Stomach smooth muscle (tissue), 2 donors: ENCODE measurements around the gene SLC15A4.
A peak's percentile ranks its signal among the peaks of the same experiment; 100 is the strongest.
"Not testable (repeated sequence)": the region's sequence is repeated elsewhere in the genome, so short reads cannot be mapped to it uniquely, and the experiment has no call there.

ENCODE experiments used
- H3K27ac ChIP-seq: one replicate; pipeline ENCODE4 v1.7.0; 2013; ENCODE audit warnings: mild to moderate bottlenecking, low read length, inconsistent platforms
- H3K27me3 ChIP-seq, 2 donors: one replicate each; pipeline ENCODE4 v1.7.0; 2013; ENCODE audit warnings: low read length in 2 of 2; ENCODE audit not compliant: insufficient read depth in 2 of 2, control insufficient read depth in 1 of 2
- H3K36me3 ChIP-seq, 2 donors: one replicate each; pipeline ENCODE4 v1.7.0; 2013; ENCODE audit warnings: low read length in 2 of 2; ENCODE audit not compliant: control insufficient read depth in 2 of 2, insufficient read depth in 2 of 2
- H3K4me1 ChIP-seq: one replicate; pipeline ENCODE4 v1.7.0; 2013; ENCODE audit warnings: low read length; ENCODE audit not compliant: control insufficient read depth, insufficient read depth
- H3K4me3 ChIP-seq, 2 donors: one replicate each; pipeline ENCODE4 v1.7.0; 2013; ENCODE audit warnings: low read length in 2 of 2
- H3K9ac ChIP-seq, 2 donors: one replicate each; pipeline ENCODE4 v1.7.0; 2013; ENCODE audit warnings: low read length in 2 of 2, mild to moderate bottlenecking in 1 of 2
- H3K9me3 ChIP-seq, 2 donors: one replicate each; pipeline ENCODE4 v1.7.0; 2013; ENCODE audit warnings: low read length in 2 of 2; ENCODE audit not compliant: control insufficient read depth in 2 of 2
- donor health status: healthy.
- donor health status: Pancreatic carcinoma.

Gene SLC15A4

DNA sequence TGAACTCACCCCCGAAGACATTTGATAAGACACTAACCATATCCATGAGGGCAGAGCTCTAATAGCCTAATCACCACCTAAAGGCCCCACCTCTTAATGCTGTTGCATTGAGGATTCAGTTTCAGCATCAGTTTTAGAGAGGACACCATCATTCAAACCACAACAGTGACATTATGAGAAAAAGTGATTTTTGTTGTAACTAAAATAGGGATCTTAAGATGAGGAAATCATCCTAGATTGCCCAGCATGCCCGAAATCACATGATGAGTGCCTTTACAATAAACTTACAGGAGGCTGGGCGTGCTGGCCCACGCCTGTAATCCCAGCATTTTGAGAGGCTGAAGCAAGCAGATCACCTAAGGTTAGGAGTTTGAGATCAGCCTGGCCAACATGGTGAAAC is 19.8 kb upstream of the SLC15A4 start:
- peaks cover 0 to 6% of the 10 kb centered on the region in 2 donors for H3K9me3 ChIP-seq
- H3K27me3 ChIP-seq: no peaks in the 10 kb centered on the region
- no peak overlapping the region for H3K27ac ChIP-seq
- H3K9ac ChIP-seq: no peak overlapping the region
- no peaks in the 10 kb centered on the region for H3K36me3 ChIP-seq
- no peaks in the 10 kb centered on the region for H3K4me1 ChIP-seq
- no peak overlapping the region for H3K4me3 ChIP-seq

DNA sequence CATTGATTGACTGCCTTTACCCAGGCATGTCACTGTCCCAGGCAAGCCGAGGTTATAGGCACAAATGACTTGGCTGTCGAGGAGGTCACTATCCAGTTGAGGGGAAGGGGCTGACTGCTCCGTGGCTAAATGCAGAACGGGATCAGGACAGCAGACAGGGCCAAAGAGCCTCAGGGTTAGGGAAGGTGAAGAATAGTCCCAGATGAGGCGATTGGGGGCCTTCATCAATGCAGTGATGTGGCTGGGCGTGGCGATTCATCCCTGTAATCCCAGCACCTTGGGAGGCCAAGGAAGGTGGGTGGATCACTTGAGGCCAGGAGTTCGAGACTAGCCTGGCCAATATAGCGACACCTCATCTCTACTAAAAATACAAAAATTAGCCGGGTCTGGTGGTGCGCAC is 18.8 kb upstream of the SLC15A4 start:
- H3K4me1 ChIP-seq: no peaks in the 10 kb centered on the region
- peaks cover 0 to 6% of the 10 kb centered on the region in 2 donors for H3K9me3 ChIP-seq
- no peak overlapping the region for H3K4me3 ChIP-seq
- H3K36me3 ChIP-seq: no peaks in the 10 kb centered on the region
- H3K27me3 ChIP-seq: no peaks in the 10 kb centered on the region
- H3K9ac ChIP-seq: no peak overlapping the region
- no peak overlapping the region for H3K27ac ChIP-seq

DNA sequence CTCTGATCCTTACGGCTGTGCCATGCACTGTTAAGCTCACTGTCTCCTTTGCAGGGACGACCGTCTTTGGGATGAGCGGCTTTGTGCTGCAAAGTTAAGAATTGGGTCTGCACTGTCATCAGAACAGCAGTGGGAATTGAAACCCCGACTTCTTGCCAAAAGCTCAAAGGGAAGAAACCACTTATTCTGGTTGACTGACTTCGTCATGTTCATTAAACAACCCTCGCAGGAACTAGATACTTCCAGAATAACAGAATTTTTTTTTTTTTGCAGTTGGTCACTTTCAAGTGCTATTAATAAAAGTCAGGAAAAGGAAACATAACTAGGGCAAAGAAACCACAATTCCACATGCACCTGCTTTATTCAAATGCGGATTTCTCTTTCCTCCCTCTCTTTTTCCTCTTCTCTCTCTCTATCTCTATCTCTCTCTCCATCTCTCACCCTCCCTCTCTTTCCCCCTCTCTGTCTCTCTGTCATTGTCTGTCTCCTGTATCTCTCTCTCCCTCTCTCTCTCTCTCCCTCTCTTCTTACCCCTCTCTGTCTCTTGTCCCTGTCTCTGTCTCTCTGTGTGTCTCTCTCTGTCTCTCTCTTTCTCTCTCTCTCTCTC is 17.2 kb upstream of the SLC15A4 start:
- Histone ChIP-seq H3K27me3 (no peaks in the 10 kb centered on the region), H3K27ac (no peak overlapping the region), H3K4me3 (no peak overlapping the region), H3K9ac (no peak overlapping the region), H3K36me3 (no peaks in the 10 kb centered on the region), H3K9me3 (peaks cover 0 to 6% of the 10 kb centered on the region in 2 donors), H3K4me1 (no peaks in the 10 kb centered on the region)

DNA sequence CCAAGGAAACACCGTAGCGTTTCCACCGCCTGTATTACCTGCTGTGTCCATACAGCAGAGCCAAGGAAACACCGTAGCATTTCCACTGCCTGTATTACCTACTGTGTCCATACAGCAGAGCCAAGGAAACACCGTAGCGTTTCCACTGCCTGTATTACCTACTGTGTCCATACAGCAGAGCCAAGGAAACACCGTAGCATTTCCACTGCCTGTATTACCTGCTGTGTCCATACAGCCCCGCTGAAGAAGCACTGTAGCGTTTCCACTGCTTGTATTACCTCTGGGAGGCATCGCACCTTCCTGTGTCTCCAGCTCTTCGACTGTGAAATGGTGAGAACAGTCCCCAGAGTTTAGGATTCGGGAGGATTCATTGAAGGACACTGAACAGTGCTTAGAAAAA is 16.1 kb upstream of the SLC15A4 start:
- H3K36me3 ChIP-seq, H3K27me3 ChIP-seq, H3K9ac ChIP-seq, H3K27ac ChIP-seq, H3K9me3 ChIP-seq, H3K4me3 ChIP-seq, H3K4me1 ChIP-seq: not testable (repeated sequence)

DNA sequence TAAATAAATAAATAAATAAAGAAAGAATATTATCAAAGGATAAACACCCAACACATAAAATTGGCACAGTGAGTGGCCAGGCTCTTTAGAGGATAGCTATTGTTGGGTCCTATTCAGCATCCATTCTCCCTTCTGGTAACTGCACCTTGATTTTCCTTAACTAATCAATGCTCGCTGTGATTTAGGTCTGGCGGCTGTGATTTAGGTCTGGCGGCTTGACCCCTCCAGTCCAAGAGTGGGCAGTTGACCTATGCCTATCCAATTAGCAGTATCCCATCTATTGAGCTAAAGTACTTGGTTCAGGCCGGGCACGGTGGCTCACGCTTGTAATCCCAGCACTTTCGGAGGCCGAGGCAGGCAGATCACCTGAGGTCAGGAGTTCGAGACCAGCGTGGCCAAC is 9.7 kb upstream of the SLC15A4 start:
- Histone ChIP-seq H3K27ac (no peak overlapping the region), H3K9ac (no peak overlapping the region), H3K27me3 (no peaks in the 10 kb centered on the region), H3K4me3 (no peak overlapping the region), H3K9me3 (no peaks in the 10 kb centered on the region), H3K4me1 (no peaks in the 10 kb centered on the region), H3K36me3 (no peaks in the 10 kb centered on the region)

DNA sequence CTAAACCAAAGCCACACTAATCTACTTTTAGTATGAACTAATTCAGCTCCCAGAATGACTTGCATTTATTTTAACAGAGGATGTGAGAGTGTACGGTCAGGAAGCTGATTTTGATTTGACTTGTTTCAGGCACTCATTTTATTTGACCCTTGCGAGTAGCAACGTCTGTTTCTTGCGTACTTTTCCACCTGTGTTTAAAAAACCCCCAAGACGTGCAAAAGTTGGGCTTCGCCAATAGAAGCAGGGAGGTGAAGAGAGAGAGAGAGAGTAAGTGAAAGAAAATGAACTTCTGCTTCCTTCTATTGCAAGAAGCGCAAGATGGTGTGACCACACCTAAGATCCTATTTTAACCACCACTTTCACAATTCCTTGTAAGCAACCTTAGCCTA is 6.7 kb upstream of the SLC15A4 start:
- Histone ChIP-seq H3K9ac (no peak overlapping the region), H3K27me3 (no peaks in the 10 kb centered on the region), H3K4me3 (no peak overlapping the region), H3K4me1 (no peaks in the 10 kb centered on the region), H3K36me3 (no peaks in the 10 kb centered on the region), H3K27ac (no peak overlapping the region), H3K9me3 (peaks cover 0 to 3% of the 10 kb centered on the region in 2 donors)

DNA sequence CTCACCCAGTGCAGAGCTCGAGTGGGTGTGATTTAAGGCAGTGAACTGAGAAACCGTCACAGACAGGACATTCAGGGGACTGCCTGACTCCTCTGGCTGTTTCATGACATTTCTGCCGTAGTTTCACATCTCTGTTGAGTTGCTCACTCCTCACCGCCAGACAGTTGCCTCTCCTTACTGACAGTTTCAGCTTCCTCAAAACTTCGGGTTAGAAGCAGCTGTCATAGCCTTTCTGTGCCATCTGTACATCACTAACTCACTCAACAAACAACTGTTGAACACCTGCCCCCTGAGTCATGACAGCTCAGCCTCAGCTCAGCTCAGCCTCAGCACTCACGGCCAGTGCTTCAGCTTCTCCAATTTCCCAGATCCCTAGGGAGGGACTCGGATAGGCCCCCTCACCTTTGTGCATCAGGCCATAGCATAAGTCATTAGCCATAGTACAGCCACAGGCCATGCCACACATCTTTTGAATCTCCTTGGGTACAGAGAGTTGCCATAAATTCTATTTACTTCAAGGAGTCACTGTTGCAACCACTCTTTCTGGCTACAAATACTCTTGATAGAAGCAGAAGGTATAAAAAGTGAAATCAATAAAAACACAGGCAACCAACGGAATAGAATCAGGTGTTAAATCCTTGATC is 6.2 kb upstream of the SLC15A4 start:
- H3K27me3 ChIP-seq: no peaks in the 10 kb centered on the region
- no peak overlapping the region for H3K9ac ChIP-seq
- H3K4me3 ChIP-seq: no peak overlapping the region
- H3K4me1 ChIP-seq: peaks cover under 1% of the 10 kb centered on the region
- H3K9me3 ChIP-seq: peaks cover 0 to 3% of the 10 kb centered on the region in 2 donors
- no peaks in the 10 kb centered on the region for H3K36me3 ChIP-seq
- no peak overlapping the region for H3K27ac ChIP-seq

DNA sequence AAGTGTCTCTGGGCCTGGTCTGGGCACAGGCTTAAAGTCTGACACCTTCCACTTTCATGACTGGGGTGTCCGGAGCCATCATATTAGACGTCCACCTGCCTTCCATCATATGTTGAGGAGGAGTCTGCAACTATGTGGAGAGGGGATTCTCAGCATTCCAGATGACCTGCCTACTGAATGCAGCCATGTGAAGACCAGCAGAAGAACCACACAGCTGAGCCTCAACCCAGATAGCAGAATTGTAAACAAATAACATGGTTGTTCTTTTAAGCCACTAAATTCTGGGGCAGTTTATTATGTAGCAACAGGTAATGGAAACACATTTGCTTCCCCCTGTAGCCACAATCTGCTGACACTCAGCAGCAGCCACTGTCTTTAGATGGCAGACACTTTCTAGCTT is 4.0 kb upstream of the SLC15A4 start:
- Histone ChIP-seq H3K9ac (no peak overlapping the region), H3K4me3 (no peak overlapping the region), H3K27ac (no peak overlapping the region), H3K9me3 (peaks cover 0 to 3% of the 10 kb centered on the region in 2 donors), H3K27me3 (no peaks in the 10 kb centered on the region), H3K36me3 (no peaks in the 10 kb centered on the region), H3K4me1 (peaks cover 16% of the 10 kb centered on the region)

DNA sequence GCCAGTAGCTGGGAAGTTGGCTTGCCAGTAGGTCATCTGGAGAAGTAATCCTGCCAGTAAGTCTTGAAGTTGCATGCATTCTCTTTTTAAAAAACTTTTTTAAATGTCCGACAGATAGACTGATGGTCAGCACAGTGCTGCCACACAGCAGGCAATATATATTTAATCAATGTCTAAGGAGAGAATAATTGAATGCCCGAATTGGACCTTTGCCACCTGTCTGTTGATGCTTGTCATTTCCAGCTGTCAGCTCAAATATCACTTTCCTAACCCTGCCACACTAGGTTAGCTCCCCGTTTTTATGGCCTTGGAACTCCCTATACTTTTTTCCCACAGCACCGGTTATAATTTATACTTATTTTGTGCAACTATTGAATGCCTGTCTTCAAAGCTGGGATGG is 2.1 kb upstream of the SLC15A4 start:
- peaks cover 27% of the 10 kb centered on the region for H3K4me1 ChIP-seq
- H3K9me3 ChIP-seq: peaks cover 0 to 3% of the 10 kb centered on the region in 2 donors
- no peak overlapping the region for H3K4me3 ChIP-seq

DNA sequence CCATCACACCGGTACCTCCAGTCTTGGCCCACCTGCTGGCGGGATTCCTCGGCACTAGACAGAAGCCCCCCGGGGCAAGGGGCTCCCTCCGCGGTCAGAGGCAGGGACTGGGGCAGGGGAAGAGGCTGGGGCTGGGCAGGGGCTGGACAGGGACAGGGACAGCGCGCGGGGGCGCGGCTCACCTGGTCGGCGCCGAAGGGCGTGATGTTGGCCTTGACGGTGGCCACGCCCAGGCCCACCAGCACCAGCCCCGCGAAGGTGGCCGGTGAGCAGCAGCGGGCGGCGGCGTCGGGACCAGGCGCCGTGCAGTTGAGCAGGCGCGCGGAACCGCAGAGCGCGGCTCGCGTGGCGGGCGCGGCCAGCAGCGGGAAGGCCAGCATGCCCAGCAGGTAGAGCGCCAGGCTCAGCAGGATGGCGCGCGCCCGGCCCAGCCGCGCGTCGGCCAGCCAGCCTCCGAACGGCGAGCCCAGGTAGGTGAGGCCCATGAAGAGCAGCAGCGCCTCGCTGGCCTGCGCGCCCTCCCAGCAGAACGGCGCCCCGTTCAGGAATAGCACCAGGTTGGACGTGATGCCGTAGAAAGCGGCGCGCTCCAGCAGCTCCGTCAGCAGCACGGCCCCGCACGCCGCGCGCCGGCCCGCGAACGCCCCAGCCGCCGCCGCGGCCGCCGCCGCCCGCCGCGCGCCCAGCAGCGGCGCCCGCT is 392 bp downstream of the SLC15A4 start:
- H3K9me3 ChIP-seq: peaks cover 0 to 3% of the 10 kb centered on the region in 2 donors
- H3K9ac ChIP-seq: peak overlapping the region; percentile 77 to 86
- H3K27me3 ChIP-seq: no peaks in the 10 kb centered on the region
- H3K4me3 ChIP-seq: peak overlapping the region; percentile 81 to 94
- peaks cover 0 to 4% of the 10 kb centered on the region in 2 donors for H3K36me3 ChIP-seq
- H3K4me1 ChIP-seq: peaks cover 31% of the 10 kb centered on the region
- no peak overlapping the region for H3K27ac ChIP-seq

More for the DNA sequence above, 2.1 kb upstream of the SLC15A4 start:
- Histone ChIP-seq H3K27ac (no peak overlapping the region), H3K36me3 (peaks cover 0 to 1% of the 10 kb centered on the region in 2 donors), H3K27me3 (no peaks in the 10 kb centered on the region), H3K9ac (no peak overlapping the region)
